Left renal cortex interstitium (tissue), 4 donors: ENCODE measurements around the gene GARNL3. TPM values are rescaled to one million over a fixed set of nuclear protein-coding genes. Genes with fewer than 3 reads are reported as not detected.

Source experiments
- DNase-seq, 4 donors: peaks; one replicate each; pipeline ENCODE4 v3.0.0-alpha.2; 2013; ENCODE audit warnings: low read depth in 4 of 4, low spot score in 2 of 4, missing footprints in 1 of 4
- polyA plus RNA-seq, 4 donors: library from polyadenylated mRNA; unstranded; fragments of 120-200 nt; gene quantifications; one replicate each; pipeline ENCODE4 v1.2.1, GENCODE V29; 2013; ENCODE audit not compliant: insufficient read length in 4 of 4

Gene GARNL3, protein sequence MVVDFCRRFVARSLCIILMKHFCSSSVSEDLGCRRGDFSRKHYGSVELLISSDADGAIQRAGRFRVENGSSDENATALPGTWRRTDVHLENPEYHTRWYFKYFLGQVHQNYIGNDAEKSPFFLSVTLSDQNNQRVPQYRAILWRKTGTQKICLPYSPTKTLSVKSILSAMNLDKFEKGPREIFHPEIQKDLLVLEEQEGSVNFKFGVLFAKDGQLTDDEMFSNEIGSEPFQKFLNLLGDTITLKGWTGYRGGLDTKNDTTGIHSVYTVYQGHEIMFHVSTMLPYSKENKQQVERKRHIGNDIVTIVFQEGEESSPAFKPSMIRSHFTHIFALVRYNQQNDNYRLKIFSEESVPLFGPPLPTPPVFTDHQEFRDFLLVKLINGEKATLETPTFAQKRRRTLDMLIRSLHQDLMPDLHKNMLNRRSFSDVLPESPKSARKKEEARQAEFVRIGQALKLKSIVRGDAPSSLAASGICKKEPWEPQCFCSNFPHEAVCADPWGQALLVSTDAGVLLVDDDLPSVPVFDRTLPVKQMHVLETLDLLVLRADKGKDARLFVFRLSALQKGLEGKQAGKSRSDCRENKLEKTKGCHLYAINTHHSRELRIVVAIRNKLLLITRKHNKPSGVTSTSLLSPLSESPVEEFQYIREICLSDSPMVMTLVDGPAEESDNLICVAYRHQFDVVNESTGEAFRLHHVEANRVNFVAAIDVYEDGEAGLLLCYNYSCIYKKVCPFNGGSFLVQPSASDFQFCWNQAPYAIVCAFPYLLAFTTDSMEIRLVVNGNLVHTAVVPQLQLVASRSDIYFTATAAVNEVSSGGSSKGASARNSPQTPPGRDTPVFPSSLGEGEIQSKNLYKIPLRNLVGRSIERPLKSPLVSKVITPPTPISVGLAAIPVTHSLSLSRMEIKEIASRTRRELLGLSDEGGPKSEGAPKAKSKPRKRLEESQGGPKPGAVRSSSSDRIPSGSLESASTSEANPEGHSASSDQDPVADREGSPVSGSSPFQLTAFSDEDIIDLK
- polyA plus RNA-seq, result 10 to 100 TPM; 12.9 to 19.8 (median 16.7) TPM

GRCh38 chr9:127264462-127265219, at the start of gene GARNL3:
TSS of gene GARNL3 (plus strand) at chr9:127264774. CDS start at chr9:127264878, 104 bp downstream.
- no peak for DNase-seq

DNA sequence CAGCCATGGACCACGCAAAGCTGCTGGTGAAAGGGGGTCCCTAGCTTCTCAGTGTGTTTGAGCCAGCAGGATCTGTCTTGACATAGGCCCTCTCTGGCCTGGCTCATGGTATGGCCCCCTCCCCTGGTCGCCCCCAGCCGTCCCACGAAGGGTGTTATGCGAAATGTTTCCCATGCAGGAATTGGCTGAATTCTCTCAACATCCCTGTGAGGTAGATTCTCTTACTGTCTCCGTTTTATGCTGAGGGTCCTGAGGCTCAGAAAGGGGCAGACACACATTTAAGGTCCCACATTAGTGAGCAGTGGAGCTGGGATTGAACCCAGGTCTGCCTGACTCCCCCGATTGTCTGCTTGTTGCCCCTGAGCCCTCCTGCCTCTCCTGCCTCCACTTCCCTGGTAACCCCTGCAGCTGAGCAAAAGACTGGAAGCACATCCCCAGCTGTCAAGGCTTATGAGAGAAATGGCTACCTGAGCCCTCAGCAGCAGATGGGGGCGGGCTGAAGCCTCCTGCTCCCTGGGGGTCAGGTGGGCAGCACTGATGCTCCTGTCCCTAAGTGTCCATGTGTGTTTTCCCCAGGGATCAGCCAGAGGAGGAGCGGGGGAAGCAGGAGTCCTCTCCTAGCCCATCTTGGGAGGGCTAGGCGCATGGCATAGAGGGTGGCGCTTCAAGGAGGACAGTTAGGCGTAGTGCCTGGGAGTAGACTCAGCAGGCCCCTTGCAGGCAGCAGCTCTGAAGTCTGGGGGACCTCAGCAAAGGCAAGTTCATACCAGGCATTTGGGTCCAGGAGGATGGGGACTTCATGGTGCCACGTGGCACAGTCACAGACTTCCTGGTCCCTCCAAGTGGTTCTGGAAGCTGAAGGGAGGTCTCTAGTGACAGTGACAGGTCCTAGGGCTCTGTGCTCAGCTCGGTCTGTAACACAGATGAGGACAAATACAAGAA, 49.0 kb upstream of the GARNL3 start:
- DNase-seq, result no peak

DNA sequence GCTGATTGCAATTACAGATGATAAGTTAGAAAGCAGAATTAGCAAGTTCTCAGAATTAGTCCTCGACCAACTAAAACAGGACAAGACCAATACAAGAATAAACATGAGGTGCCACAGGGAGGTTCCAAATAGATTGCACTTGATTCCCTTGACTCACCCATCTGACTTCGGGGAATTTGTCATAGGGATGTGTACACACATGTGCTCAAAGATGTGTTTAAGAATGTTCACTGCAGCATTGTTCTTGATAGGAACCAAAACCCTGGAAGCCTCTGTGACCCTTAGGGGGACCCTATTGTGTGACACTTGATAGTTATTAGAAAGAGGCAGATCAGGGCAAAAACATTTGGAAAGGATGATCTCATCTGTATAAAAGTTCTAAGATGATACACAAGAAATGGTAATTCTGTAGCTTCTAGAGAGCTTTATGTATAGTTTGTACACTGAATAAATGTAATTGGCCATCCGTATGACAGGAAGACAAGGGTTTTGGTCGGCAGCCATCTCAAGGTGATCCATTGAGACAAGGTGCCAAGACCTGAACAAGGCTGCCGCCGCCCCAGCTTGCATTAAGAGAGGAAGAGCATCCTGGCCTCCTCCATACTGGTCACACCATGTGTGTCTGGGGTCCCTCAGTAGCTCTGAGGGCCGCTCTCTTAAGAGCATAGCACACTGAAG, 48.2 kb upstream of the GARNL3 start:
- no peak for DNase-seq

GRCh38 chr9:127216888-127217217, 47.7 kb upstream of the GARNL3 start:
- no peak for DNase-seq

DNA sequence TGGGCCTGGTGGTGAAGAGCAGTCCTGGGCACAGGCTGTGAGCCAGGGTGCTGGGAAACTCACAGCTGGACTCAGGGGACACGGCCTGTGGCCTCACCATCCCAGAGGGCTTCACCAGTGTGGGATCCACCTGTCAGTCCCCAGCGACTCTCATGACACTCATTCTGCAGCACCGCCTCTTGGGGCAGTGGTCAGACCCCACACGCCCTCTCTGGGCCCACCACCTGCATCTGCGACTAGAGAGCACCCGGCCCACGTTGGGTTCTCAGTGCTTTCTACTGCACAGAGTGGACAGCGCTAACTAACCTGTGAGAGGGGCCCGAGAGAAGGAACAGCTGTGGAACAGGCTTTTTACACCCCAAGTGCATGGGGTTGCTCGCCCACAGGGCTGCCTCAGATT, 45.8 kb upstream of the GARNL3 start:
- no peak for DNase-seq

DNA sequence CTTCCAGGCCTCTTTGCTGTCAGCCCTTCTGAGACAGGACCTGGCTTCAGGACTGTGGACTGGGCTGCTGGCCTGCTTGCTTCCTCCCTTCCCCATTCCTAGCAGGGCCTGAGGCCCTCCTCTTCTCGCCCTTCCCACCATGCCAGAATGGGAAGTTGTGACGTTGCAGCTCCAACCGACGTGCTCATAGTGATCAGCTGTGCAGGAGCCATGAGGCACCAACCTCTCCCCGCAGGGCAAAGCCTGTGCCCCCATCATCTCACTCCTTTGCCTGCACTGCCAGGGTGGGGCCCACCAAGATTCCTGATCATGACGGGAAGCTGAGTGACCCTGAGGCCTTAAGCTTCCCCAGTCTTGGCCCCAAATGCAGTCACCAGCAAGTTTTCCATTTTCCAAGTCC, 45.1 kb upstream of the GARNL3 start:
- DNase-seq, result no peak

DNA sequence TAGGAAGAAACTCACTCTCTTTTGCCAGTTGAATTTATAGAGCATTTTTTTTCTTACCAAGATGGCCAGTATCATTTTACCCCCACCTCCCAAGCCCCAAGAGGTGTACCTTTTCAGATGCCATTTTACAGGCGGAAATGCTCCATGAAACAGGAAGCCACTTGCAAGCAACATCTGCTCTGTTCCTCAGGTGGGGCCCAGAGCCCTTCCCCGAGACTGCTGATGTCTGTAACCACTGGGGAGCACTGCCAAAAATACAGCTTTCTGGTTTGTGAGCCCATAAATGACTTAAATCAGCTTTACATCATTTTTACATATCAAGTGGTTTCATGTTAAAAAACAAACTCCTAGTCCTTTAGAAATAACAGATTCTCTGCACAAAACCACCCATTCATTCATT, 42.9 kb upstream of the GARNL3 start:
- DNase-seq, result no peak

DNA sequence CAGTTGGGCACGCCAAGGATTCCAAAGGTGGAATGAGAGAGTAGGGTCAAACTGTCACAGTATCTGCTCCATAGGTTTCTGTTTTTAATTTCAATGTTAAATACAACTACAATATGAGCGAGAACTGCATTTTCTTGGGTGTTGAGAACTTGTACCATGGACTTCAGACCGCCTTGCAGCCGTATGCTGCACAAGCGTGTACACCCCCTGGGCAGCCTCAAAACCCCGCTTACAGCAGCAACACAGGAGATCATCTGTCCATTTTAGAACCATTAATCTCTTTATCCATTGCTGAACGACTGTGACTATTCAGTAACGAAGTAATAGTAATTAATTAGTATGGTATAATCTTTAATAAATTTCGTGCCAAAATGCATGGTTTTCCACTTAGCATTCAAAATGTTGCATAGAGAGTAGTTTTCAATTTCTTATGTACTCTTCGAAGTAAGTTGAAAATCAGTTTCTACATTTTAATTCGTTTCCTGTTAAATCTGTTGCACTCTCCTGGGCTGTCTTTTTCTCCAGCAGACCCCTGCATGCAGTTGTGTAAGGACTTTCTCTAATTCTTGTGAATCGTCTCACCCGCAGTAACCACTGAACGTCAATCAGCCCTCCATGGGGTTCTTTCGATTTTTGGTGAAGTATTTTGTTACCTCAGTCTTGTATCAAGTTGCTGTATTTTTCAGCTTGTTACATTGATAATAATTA, 42.0 kb upstream of the GARNL3 start:
- DNase-seq, result no peak

GRCh38 chr9:127223266-127223665, 41.3 kb upstream of the GARNL3 start:
- DNase-seq, result no peak

DNA sequence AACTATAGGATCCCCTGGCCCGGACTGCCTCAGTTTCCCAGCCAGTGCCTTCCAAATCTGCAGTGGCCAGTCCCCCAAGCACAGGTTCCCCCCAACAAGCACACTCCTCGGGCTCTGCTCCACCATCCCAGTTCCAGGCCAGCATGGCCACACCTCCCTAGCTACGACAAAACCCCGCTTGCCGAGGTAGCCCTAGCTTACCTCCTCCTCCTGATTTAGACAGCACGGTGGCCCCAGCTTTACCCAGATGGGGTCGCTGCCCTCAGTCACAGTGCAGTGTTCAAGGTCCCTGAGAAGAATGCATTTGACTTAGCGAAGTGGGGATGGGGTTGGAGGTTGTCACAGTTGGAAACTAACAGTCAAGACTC, 40.8 kb upstream of the GARNL3 start:
- DNase-seq, result no peak

GRCh38 chr9:127224178-127224882, 40.2 kb upstream of the GARNL3 start:
- DNase-seq, result peak; percentile 70 to 83 (median 74)

DNA sequence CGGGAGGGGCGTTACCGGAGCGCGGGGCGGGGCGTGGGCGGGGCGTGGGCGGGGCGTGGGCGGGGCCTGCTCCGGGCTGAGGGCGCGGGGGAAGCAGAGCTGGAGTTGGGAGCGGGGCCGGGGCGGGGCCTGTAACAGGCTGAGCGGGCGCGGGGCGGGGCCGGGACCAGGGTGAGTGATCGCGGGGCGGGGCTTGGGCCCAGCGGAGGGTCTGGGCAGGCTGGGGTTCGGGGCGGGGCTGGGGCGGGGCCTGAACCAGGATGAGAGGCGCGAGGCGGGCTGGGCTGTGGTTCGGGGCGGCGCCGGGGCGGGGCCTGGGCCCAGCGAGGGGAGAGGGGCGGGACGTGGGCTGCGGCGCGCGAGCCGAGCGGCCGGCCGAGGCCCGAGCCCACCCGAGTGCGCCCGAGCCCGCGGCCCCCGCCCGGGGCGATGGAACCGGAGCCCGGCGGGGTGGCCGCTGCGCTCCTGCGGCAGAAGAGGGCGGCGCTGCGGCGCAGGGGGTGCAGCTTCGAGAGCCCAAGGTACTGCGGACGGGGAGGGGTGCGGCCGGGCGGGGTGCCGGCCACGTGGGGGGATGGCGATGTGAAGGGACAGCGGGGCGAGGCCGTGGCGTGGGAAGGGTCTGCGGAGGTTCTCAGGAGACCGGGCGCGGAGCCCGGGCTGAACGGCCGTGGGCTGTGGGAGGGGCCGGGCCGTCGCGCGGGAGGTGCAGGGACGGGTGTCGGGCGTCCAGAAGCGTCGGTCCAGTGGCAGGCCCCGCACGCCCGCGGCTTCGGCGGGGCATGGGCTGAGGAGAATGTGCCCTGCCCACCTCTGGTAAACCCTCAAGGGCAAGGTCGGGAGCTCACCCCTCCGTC, 39.5 kb upstream of the GARNL3 start:
- DNase-seq, result peak in 3 of 4 donors; percentile 80 to 83 (median 83)

DNA sequence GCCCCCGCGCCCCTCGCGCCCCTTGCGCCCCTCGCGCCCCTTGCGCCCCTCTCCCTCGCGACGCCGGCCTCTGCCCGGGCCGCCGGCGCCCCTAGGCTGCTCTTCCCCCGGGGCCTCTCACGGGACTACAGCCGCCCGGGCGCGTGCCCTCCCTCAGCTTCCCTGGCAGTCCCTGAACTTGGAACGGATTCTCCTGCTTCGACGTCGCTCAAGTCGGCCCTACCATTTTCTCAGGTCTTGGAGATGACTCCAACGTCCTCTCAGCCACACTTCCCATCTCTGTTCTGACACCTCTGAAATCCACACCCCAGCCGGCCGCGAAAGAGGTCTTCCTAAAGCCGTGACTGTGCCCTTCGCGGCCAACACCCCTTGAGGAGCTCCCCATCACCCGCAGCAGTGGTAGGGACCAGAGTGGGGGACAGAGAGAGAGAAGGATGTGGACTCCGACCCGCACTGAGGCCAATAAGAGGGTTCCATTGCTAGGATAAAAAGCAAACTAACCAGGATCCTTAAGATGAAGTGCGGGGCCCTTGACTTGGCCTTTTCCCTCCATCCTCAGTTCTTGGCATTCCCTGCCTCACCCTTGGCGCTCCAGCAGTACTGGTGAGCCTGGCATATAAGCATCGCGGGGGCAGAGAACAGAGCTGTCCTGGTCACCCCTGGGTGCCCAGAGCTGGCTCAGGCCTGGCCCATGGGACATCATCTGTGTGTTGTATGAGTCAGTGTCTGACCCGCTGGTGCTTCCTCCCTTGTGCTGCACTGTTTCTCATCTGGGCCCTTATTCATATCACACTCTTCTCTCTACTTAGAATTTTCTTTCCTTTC, 38.6 kb upstream of the GARNL3 start:
- DNase-seq, result no peak

DNA sequence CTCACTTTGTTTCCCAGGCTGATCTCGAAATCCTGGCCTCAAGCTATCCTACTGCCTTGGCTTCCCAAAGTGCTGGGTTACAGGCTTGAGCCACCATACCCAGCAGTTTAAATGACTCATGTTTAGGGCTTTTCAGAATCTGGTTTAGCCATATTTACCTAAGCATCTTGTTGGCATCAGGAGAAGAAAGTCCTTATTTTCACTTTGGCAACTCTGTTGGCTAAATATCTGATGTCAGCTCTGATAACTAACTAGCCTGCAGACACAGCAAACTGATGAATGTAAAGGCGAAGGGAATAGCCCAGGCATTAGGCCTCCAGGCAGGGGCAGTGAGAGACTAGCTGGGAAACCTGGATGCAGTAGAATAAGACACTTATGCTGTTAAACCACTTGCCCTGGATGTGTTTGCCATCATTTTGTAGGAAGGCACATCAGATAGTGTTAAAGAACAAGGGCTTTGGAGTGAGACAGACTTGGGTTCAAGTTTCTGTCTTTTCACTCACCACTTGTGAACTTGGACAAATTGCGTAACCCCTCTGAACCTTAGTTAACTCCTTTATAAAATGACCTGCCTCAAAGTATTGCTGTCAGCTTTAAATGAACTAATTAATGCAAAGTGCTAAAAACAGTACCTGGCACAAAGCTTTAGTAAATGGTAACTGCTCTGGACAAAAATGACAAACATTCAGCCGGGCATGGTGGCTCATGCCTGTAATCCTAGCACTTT, 34.7 kb upstream of the GARNL3 start:
- no peak for DNase-seq

DNA sequence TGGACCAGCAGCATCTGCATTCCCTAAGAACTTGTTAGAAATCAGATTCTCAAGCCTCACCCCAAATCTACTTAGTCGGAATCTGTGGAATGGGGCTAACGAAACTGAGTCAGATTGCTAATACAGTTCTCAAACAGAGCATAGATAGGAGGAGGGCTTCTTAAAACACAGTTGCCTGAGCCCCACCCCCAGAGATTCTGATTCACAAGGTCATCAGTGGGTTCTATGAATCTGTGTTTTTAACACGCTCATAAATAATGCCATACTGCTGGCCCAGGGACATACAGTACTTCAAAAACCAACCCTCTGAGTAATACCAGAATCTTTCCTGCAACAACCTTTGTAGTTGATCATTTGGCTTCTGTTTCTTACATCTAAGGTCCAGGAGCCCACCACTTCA, 32.9 kb upstream of the GARNL3 start:
- no peak for DNase-seq
